A549 (cell line): ENCODE measurements around the gene ZC3H7A. TPM values are rescaled to one million over a fixed set of nuclear protein-coding genes. Genes with fewer than 3 reads are reported as not detected.

Experiments used
- ATAC-seq, 2 experiments: fragments of 200-7000 bp in 1 of 2; fragments of >200 bp in 1 of 2; cut with Nextera tagmentation in 1 of 2; cut with Tn5 transposase in 1 of 2; 3 replicates each; pipeline versions ENCODE4 v1.8.0 to v1.9.1; 2018 to 2020; ENCODE audit warnings: mild to moderate bottlenecking in 1 of 2, moderate library complexity in 1 of 2
- CTCF ChIA-PET: fragments of 300-600 bp; sonication (Branson Sonifier 250); formaldehyde crosslinking; extraction: SDS; loops from one replicate; lab custom pipeline; 2021; ENCODE audit warnings: antibody characterized with exemption, inconsistent platforms; lab: Yijun Ruan, JAX
- POLR2A ChIA-PET: fragments of 350-600 bp; formaldehyde crosslinking; extraction: SDS; loops from one replicate; lab custom pipeline; 2021; ENCODE audit warnings: antibody characterized with exemption, inconsistent platforms; lab: Yijun Ruan, JAX
- DNase-seq, 2 experiments: peaks; one replicate each; pipeline versions ENCODE4 v3.0.0 to v3.0.0-alpha.2; 2011 to 2016; ENCODE audit warnings: low read depth in 1 of 2, low spot score in 1 of 2
- FAIRE-seq: peaks from 2 replicates; lab custom pipeline; 2011; peaks lifted over from hg19 to GRCh38; lab: Jason Lieb, UNC
- H3K27ac ChIP-seq, 2 experiments: fragments of >200 bp; sonication (Bioruptor Twin); formaldehyde crosslinking; 3 replicates each; pipeline ENCODE4 v1.5.1; 2016 to 2017
- H3K4me1 ChIP-seq: fragments of >200 bp; sonication (Bioruptor Twin); formaldehyde crosslinking; 3 replicates; pipeline ENCODE4 v1.6.1; 2016
- H3K4me2 ChIP-seq: fragments of >200 bp; sonication (Bioruptor Twin); formaldehyde crosslinking; 3 replicates; pipeline ENCODE4 v1.6.1; 2016
- H3K4me3 ChIP-seq: fragments of >200 bp; sonication (Bioruptor Twin); formaldehyde crosslinking; 3 replicates; pipeline ENCODE4 v1.5.1; 2016
- H3K9me3 ChIP-seq: fragments of >200 bp; sonication (Bioruptor Twin); formaldehyde crosslinking; 3 replicates; pipeline ENCODE4 v1.6.1; 2016
- CBX2 ChIP-seq: fragments of 200-600 bp; sonication (generic); IDR thresholded peaks from 2 replicates; pipeline ENCODE4 v1.6.1; 2016; ENCODE audit warnings: low read depth, mild to moderate bottlenecking, borderline replicate concordance
- CBX8 ChIP-seq: fragments of 200-600 bp; sonication (generic); IDR thresholded peaks from 2 replicates; pipeline ENCODE4 v1.6.1; 2016
- CHD2 ChIP-seq: fragments of 150-350 bp; IDR thresholded peaks from 2 replicates; pipeline ENCODE4 v1.6.1; 2014; ENCODE audit warnings: low read length; ENCODE audit not compliant: partially characterized antibody
- CTCF ChIP-seq: fragments of >200 bp; sonication (Bioruptor Twin); formaldehyde crosslinking; IDR thresholded peaks from 3 replicates; pipeline ENCODE4 v1.5.1; 2016
- EHF ChIP-seq: fragments of 250-450 bp; sonication (Bioruptor Pico); IDR thresholded peaks from 2 replicates; pipeline ENCODE4 v1.5.0; 2020; ENCODE audit warnings: mild to moderate bottlenecking
- EHMT2 ChIP-seq: fragments of 200-600 bp; sonication (generic); IDR thresholded peaks from 2 replicates; pipeline ENCODE4 v1.6.1; 2016; ENCODE audit warnings: antibody characterized with exemption, low read depth, mild to moderate bottlenecking, moderate library complexity
- ELK1 ChIP-seq: fragments of 150-350 bp; IDR thresholded peaks from 2 replicates; pipeline ENCODE4 v1.6.1; 2014; ENCODE audit warnings: low read depth, mild to moderate bottlenecking, low read length
- GATA3 ChIP-seq: IDR thresholded peaks from 2 replicates; pipeline ENCODE4 v1.6.1; 2012; ENCODE audit warnings: borderline replicate concordance
- HDAC2 ChIP-seq: fragments of 200-600 bp; sonication (generic); IDR thresholded peaks from 2 replicates; pipeline ENCODE4 v1.6.1; 2016
- HEYL ChIP-seq: fragments of 250-450 bp; sonication (Bioruptor Pico); IDR thresholded peaks from 2 replicates; pipeline ENCODE4 v1.8.0; 2021; ENCODE audit warnings: mild to moderate bottlenecking, moderate library complexity
- HOXB13 ChIP-seq: fragments of 250-450 bp; sonication (Bioruptor Pico); IDR thresholded peaks from 2 replicates; pipeline ENCODE4 v1.5.0; 2020; ENCODE audit warnings: low read depth, mild to moderate bottlenecking, moderate library complexity
- JUN ChIP-seq, 2 experiments: fragments of >200 bp; sonication (Bioruptor Twin); formaldehyde crosslinking; IDR thresholded peaks; 2 replicates in 1 of 2; 3 replicates in 1 of 2; pipeline ENCODE4 v1.6.1; 2016 to 2017
- JUNB ChIP-seq: fragments of >200 bp; sonication (Bioruptor Twin); formaldehyde crosslinking; IDR thresholded peaks from 2 replicates; pipeline ENCODE4 v1.6.1; 2016
- KDM1A ChIP-seq: fragments of 200-600 bp; sonication (generic); IDR thresholded peaks from 2 replicates; pipeline ENCODE4 v1.6.1; 2016; ENCODE audit warnings: low read depth, mild to moderate bottlenecking
- KDM5A ChIP-seq: fragments of 200-600 bp; sonication (generic); IDR thresholded peaks from 2 replicates; pipeline ENCODE4 v1.6.1; 2016; ENCODE audit warnings: antibody characterized with exemption, mild to moderate bottlenecking
- MAZ ChIP-seq: fragments of 150-350 bp; IDR thresholded peaks from 2 replicates; pipeline ENCODE4 v1.6.1; 2014; ENCODE audit warnings: antibody characterized with exemption, low read depth, low read length, borderline replicate concordance
- MYC ChIP-seq: IDR thresholded peaks from 2 replicates; pipeline ENCODE4 v1.6.1; 2012; ENCODE audit warnings: mild to moderate bottlenecking, inconsistent platforms, low read length, improper control_type of control experiment, borderline replicate concordance
- NFE2L2 ChIP-seq: fragments of 150-350 bp; conservative IDR thresholded peaks from 2 replicates; pipeline ENCODE4 v1.6.1; 2014; ENCODE audit warnings: low read length
- NR3C1 ChIP-seq: fragments of >200 bp; sonication (Bioruptor Twin); formaldehyde crosslinking; IDR thresholded peaks from 3 replicates; pipeline ENCODE4 v1.6.1; 2017
- PHF8 ChIP-seq: fragments of 200-600 bp; sonication (generic); IDR thresholded peaks from 2 replicates; pipeline ENCODE4 v1.6.1; 2016; ENCODE audit warnings: low read depth, mild to moderate bottlenecking, antibody characterized with exemption, moderate library complexity, borderline replicate concordance
- REST ChIP-seq: fragments of 200-600 bp; sonication (generic); IDR thresholded peaks from 2 replicates; pipeline ENCODE4 v1.6.1; 2016; ENCODE audit warnings: antibody characterized with exemption, mild to moderate bottlenecking, moderate library complexity
- RFX5 ChIP-seq: fragments of 450-650 bp; IDR thresholded peaks from 2 replicates; pipeline ENCODE4 v1.7.1; 2014; ENCODE audit warnings: antibody characterized with exemption, mild to moderate bottlenecking, moderate library complexity
- SREBF2 ChIP-seq: fragments of 450-650 bp; IDR thresholded peaks from 2 replicates; pipeline ENCODE4 v1.6.1; 2014; ENCODE audit warnings: mild to moderate bottlenecking, moderate library complexity
- TP53 ChIP-seq: fragments of 250-450 bp; sonication (Bioruptor Pico); IDR thresholded peaks from 2 replicates; pipeline ENCODE4 v1.5.0; 2021; ENCODE audit warnings: mild to moderate bottlenecking, moderate library complexity
- ZNF302 ChIP-seq: fragments of 250-450 bp; sonication (Bioruptor Pico); IDR thresholded peaks from 2 replicates; pipeline ENCODE4 v1.9.0; 2021; ENCODE audit warnings: inconsistent platforms, mild to moderate bottlenecking, moderate library complexity
- WGBS: methylation state at CpG from one replicate; pipeline ENCODE4 v1.1.6; 2017; ENCODE audit errors: missing lambda C conversion rate; 5-methylcytosine and 5-hydroxymethylcytosine counted together
- polyA plus RNA-seq, 4 experiments: library from polyadenylated mRNA; depleted of rRNA in 3 of 4; stranded (reverse); fragments of >200 nt; fragmentation: RNase III in 1 of 4; extraction: RNeasy Plus Mini Kit Qiagen cat#74134 plus additional on column Dnase treatment in 1 of 4; gene quantifications; 2 replicates in 3 of 4; 3 replicates in 1 of 4; pipeline ENCODE4 v1.2.3, GENCODE V29; 2011 to 2017
- TF ChIP-seq, protein P1 (sequence below): fragments of 250-450 bp; sonication (Bioruptor Pico); IDR thresholded peaks from 2 replicates; pipeline ENCODE4 v1.5.0; 2020; ENCODE audit warnings: low read depth, mild to moderate bottlenecking, moderate library complexity
- TF ChIP-seq, protein P2 (sequence below): IDR thresholded peaks from 2 replicates; pipeline ENCODE4 v1.6.1; 2012

ZC3H7A gene
- polyA plus RNA-seq, 2 of the 4 experiments (the other 2 are of a cell fraction): 33.8 to 41.5 TPM

DNA sequence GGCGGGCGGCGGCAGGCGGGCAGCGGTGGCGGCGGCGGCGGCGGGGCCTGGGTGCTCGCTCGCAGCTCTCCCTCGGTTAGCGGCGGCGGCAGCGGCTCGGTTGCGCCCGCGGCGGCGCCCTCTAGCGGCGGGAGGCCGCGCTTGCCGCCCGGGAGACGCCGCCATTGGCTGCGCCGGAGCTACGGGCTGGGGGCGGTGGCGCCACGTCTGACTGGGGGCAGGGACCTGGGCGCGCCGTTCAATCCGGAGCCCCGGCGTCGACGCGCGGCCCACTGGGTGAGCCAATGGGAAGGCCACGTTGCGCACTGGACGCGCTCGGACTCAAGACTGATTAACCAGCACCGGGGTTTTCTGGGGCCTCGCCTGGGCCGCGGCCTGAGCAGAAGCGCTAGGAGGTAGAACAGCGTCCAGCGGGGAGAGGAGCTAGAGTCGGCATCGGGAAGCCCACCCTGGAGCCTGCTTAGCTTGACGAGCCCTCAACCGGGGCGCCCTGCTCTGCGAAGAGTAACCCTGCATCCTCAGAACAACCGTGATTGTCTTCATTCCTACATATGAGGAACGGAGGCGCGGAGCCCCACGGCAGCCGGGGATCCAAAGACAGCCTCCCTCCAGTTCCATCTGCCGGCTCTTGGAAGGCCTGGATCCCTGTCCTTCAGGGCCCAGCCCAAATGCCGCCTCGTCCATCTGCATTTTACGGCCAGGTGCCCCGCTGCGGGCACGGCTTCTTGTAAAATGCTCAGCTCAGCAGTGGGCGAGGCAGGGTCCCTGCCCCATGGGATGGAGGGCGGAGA lies at the start of gene ZC3H7A (continued):
- no peak for TF ChIP-seq MAZ
- no peak for TF ChIP-seq REST
- TF ChIP-seq, protein P1, sequence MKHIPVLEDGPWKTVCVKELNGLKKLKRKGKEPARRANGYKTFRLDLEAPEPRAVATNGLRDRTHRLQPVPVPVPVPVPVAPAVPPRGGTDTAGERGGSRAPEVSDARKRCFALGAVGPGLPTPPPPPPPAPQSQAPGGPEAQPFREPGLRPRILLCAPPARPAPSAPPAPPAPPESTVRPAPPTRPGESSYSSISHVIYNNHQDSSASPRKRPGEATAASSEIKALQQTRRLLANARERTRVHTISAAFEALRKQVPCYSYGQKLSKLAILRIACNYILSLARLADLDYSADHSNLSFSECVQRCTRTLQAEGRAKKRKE (CRISPR knock-in tag): no peak
- no peak for TF ChIP-seq HOXB13 (CRISPR knock-in tag)
- TF ChIP-seq TP53: no peak
- TF ChIP-seq SREBF2: no peak
- TF ChIP-seq CBX2: no peak
- TF ChIP-seq KDM5A: no peak
- no peak for TF ChIP-seq NR3C1
- peak; percentile 7; the same call in 1 of the 2 replicates for TF ChIP-seq MYC
- TF ChIP-seq HDAC2: no peak
- peak; percentile 98 for TF ChIP-seq PHF8
- no peak for TF ChIP-seq KDM1A

DNA sequence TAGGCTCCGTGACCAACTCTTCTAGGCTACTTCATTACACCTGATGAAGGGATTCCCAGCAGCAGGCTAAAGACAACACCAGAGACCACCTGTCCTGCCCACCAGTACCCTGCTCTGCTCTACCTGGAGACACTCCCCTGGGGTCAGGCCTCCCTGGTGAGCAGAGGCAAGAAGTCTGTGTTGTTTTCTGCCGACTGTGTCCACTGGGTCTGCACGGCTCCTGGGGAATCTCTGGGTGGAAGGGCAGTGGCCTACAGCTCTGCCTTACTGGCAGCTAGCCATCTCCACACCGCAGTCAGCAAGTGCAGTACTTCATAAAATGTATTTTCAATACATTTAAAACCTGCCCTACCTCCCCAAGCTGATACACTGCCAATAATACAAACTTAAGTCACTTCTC lies 47.4 kb upstream of the ZC3H7A start:
- no peak for ATAC-seq
- Histone ChIP-seq H3K4me1 (peaks cover 13% of the 10 kb centered on the region), H3K9me3 (no peaks in the 10 kb centered on the region), H3K4me3 (no peak overlapping the region), H3K4me2 (no peak overlapping the region), H3K27ac (no peak overlapping the region)
- FAIRE-seq: no peak
- TF ChIP-seq GATA3 (no peak), JUNB (no peak), CBX2 (no peak), CBX8 (no peak), ELK1 (no peak), ZNF302 (CRISPR knock-in tag) (no peak), NFE2L2 (no peak), SREBF2 (no peak), JUN (IDR thresholded peaks at IDR 0.05) (no peak), RFX5 (no peak), EHMT2 (no peak), KDM1A (no peak), EHF (CRISPR knock-in tag) (no peak), CHD2 (no peak), CTCF (no peak), HEYL (no peak)
- TF ChIP-seq, protein P2, sequence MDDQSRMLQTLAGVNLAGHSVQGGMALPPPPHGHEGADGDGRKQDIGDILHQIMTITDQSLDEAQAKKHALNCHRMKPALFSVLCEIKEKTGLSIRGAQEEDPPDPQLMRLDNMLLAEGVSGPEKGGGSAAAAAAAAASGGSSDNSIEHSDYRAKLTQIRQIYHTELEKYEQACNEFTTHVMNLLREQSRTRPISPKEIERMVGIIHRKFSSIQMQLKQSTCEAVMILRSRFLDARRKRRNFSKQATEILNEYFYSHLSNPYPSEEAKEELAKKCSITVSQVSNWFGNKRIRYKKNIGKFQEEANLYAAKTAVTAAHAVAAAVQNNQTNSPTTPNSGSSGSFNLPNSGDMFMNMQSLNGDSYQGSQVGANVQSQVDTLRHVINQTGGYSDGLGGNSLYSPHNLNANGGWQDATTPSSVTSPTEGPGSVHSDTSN: no peak
- DNase-seq: no peak
- POLR2A ChIA-PET: no interaction called here
- WGBS: 94% methylated on average over 4 of the region's 4 CpGs
- CTCF ChIA-PET: no interaction called here
